ENCODE results near the gene NOD2. TPM values are rescaled to one million over a fixed set of nuclear protein-coding genes. Genes with fewer than 3 reads are reported as not detected.

Gene NOD2
- total RNA-seq, 1 experiment from 2014 or later, result 0.17 TPM

DNA sequence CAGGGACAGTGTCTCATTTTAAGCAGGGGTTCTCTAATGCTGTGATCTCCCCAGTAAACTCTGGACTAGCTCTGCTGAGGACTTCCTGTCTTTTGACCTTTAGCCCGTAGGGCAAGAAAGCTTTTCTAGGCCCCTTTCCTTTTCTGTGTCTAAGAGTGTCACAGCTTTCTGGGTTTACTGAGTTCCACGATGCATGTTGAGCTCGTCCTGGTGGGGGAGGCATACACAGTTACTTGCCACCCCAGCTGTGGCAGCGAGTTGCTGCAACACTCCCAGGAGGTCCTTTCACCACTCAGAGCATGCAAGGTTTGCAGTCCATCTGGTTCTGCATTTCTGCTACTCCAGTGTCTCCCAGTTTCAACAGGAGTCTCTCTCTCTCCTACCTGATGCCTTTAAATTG, 23.7 kb downstream of the NOD2 start:
- no peak overlapping the region for H3K14ac ChIP-seq (ENCODE audit: insufficient read depth, low read length)
- no peaks in the 10 kb centered on the region for H4K20me1 ChIP-seq (ENCODE audit: control insufficient read depth, insufficient read depth, insufficient read length)
- H3K56ac ChIP-seq (ENCODE audit: insufficient read length, low read depth, low read length), result no peak overlapping the region
- H3K9me3 ChIP-seq (ENCODE audit: control insufficient read depth, low read depth, low read length), result no peaks in the 10 kb centered on the region
- no peak overlapping the region for H4K5ac ChIP-seq (ENCODE audit: insufficient read length, low read depth, low read length)
- H3K79me2 ChIP-seq (ENCODE audit: insufficient read depth, low read length), result no peaks in the 10 kb centered on the region
- no peak overlapping the region for H3K27ac ChIP-seq (ENCODE audit: insufficient read length, low read depth, low read length)
- H3K18ac ChIP-seq (ENCODE audit: insufficient read length, low read depth, low read length), result no peak overlapping the region
- H3K4me2 ChIP-seq (ENCODE audit: insufficient read depth, insufficient read length, low read length), result no peak overlapping the region
- no peaks in the 10 kb centered on the region for H3K27me3 ChIP-seq (ENCODE audit: insufficient read depth, low read length)
- no peaks in the 10 kb centered on the region for H3K79me1 ChIP-seq (ENCODE audit: insufficient read depth, low read depth, low read length, poor library complexity, severe bottlenecking)
- no peak overlapping the region for H2BK15ac ChIP-seq (ENCODE audit: low read depth, low read length)
- no peaks in the 10 kb centered on the region for H3K23me2 ChIP-seq (ENCODE audit: insufficient read length, low read depth, low read length, poor library complexity, severe bottlenecking)
- Mint-ChIP-seq H3K9me3 (no peaks in the 10 kb centered on the region), H3K36me3 (ENCODE audit: insufficient read depth in 1 of 3, low read depth in 3 of 3) (no peaks in the 10 kb centered on the region), H3K27me3 (ENCODE audit: low read depth) (no peaks in the 10 kb centered on the region; the same call in 1 of the 2 replicates), H3K4me1 (peaks cover 14 to 18% of the 10 kb centered on the region in 2 experiments), H3K27ac (no peak overlapping the region), H3K4me3 (no peak overlapping the region)
- H4K8ac ChIP-seq (replicated peaks; ENCODE audit: insufficient read length, low read depth, low read length), result no peak overlapping the region
- H4K91ac ChIP-seq (ENCODE audit: insufficient read length, low read depth, low read length), result no peak overlapping the region
- H2BK120ac ChIP-seq (ENCODE audit: low read depth, low read length, poor library complexity, severe bottlenecking), result no peak overlapping the region
- no peak overlapping the region for H2BK5ac ChIP-seq (ENCODE audit: insufficient read length, low read length)
- no peak overlapping the region for H2BK12ac ChIP-seq (ENCODE audit: insufficient read length, low read depth, low read length)
- no CpG with 5 or more reads among the region's 4 CpGs for WGBS (ENCODE audit: extremely low coverage, insufficient read length, low lambda C conversion rate)
- H2AFZ ChIP-seq (ENCODE audit: low read length), result no peak overlapping the region
- no peak overlapping the region for H3T11ph ChIP-seq (ENCODE audit: low read length)
- H3K9ac ChIP-seq (ENCODE audit: extremely low read depth, insufficient read length, low read length), result no peak overlapping the region
- H3K4ac ChIP-seq (ENCODE audit: low read depth, low read length), result no peak overlapping the region
- no peak overlapping the region for H2AK5ac ChIP-seq (ENCODE audit: insufficient read length, low read length)
- TF ChIP-seq, protein P1, sequence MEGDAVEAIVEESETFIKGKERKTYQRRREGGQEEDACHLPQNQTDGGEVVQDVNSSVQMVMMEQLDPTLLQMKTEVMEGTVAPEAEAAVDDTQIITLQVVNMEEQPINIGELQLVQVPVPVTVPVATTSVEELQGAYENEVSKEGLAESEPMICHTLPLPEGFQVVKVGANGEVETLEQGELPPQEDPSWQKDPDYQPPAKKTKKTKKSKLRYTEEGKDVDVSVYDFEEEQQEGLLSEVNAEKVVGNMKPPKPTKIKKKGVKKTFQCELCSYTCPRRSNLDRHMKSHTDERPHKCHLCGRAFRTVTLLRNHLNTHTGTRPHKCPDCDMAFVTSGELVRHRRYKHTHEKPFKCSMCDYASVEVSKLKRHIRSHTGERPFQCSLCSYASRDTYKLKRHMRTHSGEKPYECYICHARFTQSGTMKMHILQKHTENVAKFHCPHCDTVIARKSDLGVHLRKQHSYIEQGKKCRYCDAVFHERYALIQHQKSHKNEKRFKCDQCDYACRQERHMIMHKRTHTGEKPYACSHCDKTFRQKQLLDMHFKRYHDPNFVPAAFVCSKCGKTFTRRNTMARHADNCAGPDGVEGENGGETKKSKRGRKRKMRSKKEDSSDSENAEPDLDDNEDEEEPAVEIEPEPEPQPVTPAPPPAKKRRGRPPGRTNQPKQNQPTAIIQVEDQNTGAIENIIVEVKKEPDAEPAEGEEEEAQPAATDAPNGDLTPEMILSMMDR (conservative IDR thresholded peaks at IDR 0.05), result no peak
- DNase-seq, result no peak
- no peak overlapping the region for H3K23ac ChIP-seq (ENCODE audit: insufficient read length, low read depth, low read length)
- H3K4me1 ChIP-seq (ENCODE audit: insufficient read depth, low read length), result no peaks in the 10 kb centered on the region; the same call in 1 of the 2 replicates
- H2BK20ac ChIP-seq (ENCODE audit: low read depth, low read length, poor library complexity, severe bottlenecking), result no peak overlapping the region

Data from H9 (cell line).